HG02884 (cell line): ENCODE results near the gene OR6V1.
A peak's percentile ranks its signal among the peaks of the same experiment; 100 is the strongest.

Experiments used
- ATAC-seq: cut with Tn5 transposase; IDR thresholded peaks from one replicate; pipeline ENCODE4 v1.9.1; 2021; ENCODE audit warnings: mild to moderate bottlenecking, moderate library complexity; ENCODE audit not compliant: unreplicated experiment

OR6V1 gene, protein sequence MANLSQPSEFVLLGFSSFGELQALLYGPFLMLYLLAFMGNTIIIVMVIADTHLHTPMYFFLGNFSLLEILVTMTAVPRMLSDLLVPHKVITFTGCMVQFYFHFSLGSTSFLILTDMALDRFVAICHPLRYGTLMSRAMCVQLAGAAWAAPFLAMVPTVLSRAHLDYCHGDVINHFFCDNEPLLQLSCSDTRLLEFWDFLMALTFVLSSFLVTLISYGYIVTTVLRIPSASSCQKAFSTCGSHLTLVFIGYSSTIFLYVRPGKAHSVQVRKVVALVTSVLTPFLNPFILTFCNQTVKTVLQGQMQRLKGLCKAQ

DNA sequence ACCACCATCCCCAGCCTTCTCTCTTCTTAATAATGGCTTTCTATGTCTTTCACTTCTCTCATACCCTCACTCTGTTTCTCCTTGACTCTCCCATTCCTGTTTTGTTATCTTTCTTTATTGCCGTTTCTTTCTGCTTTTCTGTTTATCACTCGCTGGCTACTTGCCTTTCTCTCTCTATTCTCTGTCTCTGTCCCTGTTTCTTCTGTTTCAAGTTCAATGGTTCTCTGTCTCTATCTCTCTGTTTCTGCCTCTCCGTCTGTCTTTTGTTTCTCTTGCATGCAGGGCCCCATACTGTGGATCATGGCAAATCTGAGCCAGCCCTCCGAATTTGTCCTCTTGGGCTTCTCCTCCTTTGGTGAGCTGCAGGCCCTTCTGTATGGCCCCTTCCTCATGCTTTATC is at the start of gene OR6V1:
OR6V1 (plus strand) TSS at position 301 of the 400 bp plus-strand sequence; CDS start at position 301, 0 bp downstream.
- no peak for ATAC-seq

DNA sequence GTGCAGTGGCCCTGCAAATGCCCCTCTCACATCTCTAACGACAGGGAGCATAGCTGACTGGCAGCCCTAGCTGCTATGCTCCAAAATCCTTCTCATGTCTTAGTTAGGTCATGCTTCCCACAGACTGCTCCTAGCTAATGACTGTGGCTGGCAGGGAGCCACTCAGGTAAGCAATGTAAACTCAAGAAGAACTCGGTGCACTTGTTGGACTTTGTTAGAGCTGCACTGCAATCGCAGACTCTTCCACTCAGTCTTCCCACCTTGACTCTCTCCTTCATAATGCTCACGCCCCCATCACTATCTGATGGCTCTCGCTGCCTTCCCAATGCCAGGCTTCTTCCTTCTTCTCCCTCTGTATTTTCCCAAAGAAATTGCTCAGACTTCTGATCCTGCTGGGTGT is 49.2 kb upstream of the OR6V1 start:
- ATAC-seq = no peak

DNA sequence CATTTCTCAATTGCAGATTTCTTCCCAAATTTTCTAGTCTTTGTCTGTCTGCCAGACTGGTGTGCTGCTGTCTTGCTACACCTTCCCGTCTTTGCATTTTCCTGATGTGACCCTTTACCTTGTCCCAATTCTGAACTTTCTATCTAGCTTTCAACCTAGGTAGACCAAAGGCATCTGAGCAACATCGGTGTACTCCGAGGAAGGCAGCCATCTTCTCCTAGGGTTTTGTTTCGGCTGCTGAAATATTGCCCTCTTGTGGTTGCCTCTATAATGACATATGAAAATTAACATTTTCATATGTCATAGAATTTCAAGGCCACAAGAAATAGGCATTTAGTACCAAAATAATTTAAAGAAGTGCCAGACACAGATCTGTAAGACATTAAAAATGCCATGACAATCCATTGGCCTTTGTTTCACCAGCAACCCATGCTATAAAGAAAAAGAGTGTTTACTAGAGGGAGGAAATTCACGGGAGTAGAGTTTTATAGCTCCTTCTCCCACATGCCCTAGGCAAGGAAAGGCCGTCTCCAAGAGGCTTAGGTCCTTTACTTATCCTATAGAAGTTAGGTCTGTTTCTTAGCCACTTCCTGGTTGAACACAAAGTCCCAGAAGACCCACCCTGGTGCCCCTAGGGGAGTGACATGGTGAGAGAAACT is 48.6 kb upstream of the OR6V1 start:
- ATAC-seq = peak; percentile 61

DNA sequence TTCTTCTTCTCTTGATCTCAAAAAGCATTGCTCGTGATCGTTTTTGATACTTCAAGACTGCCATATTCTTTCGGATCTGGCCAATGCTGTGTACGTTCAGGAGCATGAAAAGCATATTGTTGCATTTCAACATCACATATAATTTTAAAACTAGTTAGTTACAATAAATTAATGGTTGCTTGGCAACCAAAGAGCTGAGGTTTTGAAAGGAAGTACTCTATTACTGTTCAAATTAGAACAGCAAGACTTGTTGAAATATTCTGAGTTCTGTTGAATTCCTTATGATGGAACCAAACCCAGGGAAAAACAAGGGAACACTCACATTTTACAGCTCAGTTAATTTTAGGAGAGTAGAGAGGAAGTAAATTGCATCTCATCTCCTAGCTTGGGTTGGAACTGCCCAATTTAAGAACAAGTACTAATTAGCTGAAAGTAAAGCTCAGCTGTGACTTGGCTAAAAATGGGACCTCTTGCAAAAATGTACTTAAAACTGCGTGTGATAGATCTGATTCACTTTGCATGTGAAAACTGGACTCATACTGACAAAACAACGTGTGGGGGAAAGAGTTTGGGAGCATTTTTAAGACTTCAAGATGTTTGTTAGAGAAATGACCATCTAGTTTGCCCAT is 46.4 kb upstream of the OR6V1 start:
- ATAC-seq = no peak

DNA sequence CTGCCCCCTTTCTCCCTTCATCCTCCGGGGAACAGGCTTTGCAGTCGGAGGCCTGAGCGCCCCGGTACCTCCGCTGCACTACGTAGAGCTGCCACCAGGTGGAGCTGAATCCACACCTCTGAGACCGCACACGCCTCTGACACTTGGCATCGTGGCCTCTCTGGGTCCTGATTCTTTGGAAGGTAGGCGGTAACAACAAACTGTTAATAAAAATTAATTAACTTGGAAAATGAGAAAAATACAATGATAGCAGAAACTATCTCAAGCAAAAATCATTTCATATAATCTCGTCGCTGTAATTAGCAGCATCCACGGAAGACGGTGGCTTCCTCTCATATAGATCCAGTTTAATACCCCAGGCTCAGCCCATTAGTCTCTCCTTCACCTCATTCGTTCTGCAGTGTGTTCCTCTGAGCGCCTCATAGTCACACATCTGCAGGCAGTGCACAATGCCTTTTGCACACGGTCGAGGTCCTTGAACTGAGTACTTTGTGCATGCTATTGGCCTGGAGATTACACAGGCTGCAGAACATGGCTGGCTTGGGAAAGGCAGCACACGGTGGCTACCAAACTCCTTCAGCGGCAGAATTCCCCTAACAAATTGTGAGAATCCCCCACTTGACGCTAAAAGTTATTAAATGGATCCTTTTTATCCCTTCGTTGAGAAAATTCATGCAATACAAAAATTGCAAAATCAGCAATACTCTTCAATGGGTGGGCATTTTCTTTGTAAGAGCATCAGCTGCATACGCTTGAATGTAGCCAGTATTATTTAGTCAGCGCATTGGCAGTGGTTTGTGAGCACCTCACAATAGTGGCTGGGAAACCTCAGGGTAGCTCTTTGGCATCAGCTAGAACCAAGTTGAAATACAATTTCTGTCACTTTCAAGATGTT is 43.9 kb upstream of the OR6V1 start:
- ATAC-seq = peak; percentile 85

DNA sequence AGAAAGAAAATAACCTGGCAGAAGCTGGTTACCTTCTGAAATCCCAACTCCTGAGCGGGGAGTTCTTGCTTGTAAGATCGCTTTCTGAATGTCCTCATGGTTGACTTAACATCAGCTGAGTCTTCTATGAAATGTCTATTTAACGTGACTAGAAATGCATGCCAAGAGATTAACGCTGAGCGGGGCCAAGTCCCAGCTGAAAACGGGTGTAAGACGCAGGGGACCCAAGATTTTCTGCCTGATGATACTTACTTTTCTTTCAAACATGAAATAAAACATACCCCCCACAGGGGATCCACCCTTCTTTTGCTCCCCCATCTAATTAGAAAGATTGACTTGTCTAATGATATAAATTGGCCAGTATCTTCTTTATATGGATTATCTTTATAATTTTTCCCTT is 40.1 kb upstream of the OR6V1 start:
- no peak for ATAC-seq

DNA sequence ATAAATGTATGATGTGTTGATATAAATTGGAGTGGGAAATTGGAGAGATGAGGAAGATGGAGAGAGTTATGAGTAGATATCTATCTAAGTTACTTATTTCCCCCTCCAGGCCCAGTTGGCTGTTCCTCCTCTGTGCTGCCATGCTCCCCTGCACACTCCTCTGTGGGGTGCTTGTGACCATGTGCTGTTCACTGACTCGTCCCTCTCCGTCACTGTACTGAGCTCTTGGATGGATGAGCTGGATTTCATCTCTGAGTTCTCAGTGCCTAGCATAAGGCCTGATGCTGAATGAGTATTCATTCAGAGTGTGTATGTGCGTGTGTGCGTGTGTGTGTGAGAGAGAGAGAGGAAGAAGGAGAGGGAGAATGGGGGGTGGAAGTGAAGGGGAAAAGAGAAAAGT is 39.7 kb upstream of the OR6V1 start:
- ATAC-seq = no peak

DNA sequence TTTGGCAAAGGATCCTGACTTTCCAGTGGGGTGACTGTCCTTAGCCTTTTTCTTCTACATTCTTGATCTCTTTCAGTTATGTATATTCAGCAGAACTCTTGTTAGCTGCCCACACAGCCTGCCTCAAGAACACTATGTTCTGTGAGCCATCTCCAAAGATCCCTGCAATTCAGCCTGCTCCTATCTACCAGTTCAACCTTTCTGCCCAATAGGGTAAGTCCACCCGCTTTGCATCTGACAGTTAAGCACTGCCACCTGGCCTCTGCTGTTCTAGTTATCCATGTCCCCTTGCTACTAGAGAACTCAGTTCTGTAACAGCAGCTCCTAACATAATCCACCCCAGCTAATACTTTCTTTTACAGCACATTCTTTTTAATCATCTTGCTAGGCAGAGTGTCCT is 38.7 kb upstream of the OR6V1 start:
- no peak for ATAC-seq

DNA sequence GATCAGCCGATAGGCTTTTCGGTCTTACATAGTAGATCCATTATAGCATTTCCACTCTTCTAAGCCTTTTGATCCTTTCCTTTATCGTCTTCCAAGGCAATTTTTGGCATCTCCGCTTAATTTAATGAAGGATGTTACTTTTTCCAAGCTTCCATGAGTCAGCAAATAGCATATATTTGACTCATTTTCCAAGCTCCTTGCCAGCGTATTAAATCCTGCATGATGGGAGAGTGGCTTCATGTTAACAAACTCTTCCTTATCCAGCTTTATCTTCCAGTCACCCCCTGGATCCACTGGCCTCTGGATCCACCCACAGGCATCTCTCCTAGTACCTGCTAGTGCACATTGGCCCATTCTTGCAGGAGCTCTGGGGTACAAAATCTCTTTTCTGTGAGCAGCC is 38.2 kb upstream of the OR6V1 start:
- ATAC-seq = no peak

DNA sequence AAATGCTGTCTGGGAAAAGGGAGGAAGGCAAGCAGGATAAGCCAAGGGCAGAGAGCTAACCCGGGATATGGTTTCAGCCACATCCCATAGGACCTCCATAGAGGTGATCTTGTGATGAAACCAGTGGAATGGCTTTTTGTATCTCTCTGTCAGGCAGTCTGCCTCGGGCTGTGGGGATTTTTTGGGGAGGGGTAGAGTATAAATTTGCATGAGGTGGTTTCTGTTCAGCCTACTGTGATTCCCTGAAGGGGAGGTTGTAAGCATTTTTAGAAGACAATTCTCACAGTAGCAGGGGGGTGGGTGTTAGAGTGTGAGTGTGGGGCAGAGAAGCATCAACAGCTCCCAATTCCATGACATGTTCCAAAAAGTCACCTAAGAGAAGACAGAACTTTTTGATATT is 37.1 kb upstream of the OR6V1 start:
- peak; percentile 97 for ATAC-seq

DNA sequence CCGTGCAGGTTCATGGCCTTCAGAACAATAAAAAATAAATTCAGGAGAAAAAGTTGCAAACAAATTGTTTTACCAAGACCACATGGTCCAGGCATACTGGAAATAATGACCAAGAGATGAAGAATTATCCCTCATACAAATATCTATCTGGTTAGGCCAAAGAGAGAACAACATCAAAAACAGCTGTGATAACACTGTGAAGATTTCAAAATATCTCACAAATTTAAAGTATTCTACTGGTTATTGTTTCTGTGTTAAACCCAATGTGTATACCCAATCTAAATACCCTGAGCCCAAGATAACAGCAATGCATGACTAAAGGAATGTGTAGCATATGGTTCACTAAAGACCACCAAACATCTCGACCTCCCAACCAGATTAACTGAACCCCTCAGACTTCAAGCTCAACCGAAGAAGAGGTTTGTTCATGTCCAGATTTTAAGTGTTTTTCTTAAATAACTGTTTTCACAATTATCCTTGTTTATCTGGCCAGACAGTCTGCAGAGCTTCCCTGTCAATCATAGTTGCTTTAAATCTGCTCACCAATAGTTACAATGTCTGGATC is 36.1 kb upstream of the OR6V1 start:
- no peak for ATAC-seq

DNA sequence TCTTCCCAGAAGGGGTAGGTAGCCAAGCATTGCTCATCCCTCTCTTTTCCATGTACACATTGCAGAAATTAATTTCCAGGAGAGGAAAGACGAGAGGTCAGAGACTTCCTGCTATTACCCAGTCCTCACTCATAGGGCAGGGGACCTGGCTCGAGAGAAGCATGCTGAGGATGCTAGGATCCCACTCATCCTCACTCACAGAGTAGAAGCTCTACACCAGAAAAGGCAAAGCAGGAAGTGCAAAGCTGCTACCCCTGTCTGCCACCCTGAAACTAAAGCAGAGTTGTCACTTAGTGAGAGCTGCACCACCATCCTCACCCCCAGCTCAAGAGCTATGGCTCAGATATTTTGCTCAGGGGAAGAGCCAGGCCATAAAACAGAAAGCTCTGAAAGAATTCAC is 35.1 kb upstream of the OR6V1 start:
- no peak for ATAC-seq

DNA sequence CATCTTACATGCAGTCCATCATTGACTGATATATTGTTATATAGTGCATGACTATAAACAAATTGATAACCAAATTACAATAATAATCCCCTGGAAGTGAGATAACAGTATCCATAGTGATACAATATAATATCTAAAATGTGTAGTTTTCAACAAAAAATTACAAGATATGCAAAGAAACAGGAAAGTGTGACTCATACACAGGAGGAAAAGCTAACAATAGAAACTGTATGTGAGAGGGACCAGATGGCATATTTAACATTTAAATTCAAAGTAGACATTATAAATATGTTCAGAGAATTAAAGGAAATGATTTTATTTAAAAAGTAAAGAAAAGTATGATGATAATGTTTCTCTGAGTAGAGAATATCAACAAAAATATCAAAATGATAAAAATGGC is 33.2 kb upstream of the OR6V1 start:
- ATAC-seq = no peak

DNA sequence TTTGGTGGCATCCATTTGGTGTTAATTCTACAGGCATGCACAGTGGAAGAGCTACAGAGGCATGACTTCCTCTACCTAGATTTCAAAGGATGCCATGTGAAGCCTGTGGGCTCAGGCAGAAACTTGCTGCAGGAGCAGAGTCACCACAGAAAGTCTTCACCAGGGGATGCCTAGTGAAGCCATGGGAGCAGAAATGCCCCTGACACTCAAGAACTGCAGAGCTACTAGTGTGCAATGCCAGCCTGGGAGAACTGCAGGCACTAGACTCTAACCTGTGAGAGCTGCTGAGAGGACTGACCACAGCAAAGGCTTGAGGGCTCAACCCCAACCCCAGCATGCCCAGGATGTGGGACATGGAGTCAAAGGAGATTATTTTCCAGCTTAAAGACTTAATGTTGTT is 29.1 kb upstream of the OR6V1 start:
- ATAC-seq = no peak

DNA sequence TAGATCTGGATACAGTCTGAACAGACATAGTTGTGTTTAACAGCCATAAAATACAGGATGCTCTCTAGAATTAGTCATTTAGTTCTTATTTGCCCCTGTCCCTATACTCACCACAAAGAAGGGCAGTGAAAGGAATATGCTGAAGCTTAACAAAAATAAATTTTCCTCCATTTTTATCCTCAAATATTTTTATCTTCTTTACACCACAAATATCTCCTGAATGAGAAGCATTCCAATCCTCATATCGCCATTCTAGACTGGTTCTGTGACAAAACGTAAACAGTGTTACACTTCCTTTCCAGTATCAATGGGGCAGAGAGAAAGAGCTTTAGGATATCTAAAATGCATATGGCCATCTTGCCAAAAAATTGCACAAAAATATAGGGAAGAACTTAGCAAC is 26.8 kb upstream of the OR6V1 start:
- ATAC-seq = no peak

DNA sequence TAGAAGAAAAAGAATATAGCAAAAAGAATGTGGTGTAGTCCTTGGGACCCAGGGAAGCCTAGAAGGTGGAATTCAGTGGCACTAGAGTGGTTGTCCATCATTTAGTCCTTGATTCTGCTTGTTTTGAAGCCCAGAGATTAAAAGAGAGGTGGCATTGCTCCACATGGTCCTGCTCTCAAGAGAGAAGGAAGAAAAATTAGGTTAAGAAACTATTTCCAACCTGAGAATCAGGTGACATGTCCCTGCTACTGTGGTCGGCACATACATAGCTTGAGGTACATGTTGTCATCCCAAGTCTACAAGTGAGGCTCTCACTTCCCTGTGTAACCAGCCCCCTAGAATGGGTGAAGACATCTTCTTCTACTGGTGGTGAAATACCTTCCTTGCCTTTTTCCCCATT is 25.1 kb upstream of the OR6V1 start, which contains the start of gene OR9A2:
OR9A2 (minus strand) TSS at position 101 of the 400 bp plus-strand sequence; CDS start at position 101, 0 bp downstream.
- no peak for ATAC-seq

DNA sequence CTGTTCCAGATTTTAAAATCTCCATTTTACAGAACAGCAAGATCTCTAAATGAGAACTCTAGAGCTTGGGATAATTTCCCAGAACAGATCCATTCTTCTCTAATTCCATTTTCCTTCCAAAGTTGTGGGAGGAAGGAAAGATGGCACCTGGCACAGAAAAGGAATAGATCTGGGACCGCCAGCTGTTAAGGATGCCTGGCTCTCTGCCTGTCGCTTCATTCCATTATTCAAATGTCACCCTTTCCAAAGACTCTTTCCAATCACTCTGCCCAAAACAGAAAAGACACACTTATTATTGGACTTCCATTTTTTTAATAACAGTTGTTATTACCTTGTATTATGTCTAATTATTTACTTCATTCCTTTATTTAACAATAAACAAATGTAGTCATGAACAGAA is 24.5 kb upstream of the OR6V1 start:
- no peak for ATAC-seq

DNA sequence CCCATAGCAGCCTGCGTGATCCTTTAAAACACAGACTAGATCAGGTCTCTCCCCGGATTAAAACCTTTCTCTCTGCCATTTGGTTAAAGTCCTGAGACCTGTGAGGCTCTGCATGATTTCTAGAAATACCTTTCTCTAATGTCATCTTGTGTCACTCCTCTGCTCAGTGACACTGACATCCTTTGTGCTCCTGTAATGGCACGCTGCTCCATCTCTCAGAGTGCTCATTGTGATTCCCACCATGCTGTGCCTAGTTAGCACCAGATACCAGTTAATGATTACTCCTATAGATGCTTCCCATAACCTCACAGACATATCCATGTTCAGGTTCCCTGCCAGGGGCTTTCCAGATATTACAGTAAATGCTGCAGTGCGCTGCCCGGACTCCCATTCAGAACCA is 13.5 kb upstream of the OR6V1 start:
- ATAC-seq = no peak

DNA sequence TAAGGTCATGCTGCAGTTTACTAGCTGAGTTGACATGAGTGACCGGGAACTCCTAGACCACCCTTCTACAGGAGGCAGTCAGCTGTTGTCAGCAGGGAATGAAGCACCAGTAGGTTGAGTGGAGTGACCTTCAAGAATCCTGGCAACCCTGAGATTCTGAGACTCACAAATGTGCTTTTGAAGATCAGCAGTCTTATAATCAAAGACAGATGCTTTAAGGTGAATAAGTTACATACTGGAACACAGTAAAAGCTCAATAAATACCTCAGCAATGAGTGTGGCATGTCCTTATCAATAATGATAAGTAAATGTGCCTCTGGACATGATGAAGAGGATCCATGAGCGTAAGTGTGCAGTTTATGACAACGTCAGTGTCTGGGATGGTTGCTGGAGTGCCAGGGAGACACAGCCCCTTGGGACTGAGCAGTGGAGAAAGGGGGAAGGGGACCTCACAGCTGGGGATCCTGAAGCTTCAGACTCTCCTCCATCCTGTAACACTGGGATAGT is 11.9 kb upstream of the OR6V1 start:
- ATAC-seq = no peak

DNA sequence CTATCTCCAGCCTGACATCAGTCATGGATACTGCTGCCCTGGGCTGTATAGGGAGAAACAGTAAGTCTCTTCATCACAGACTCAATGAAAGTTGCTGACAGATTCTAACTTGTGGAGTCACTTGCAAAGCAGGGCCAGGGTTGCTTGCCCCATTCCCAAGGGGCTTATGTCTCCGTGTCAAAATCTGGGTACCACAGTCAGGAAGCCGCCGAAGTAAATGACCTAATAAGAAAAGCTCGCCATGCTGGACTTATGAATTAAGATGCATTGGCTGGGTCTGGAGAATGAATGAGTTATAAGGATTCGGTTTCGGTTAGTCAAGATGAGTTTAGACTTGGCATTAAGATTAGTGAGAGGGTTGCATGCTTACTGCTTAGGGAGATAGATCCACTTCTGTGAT is 10.8 kb upstream of the OR6V1 start:
- no peak for ATAC-seq
